Liver (tissue), 9 donors: ENCODE data around the gene PLEKHH2. TPM values are rescaled to one million over a fixed set of nuclear protein-coding genes. Genes with fewer than 3 reads are reported as not detected.
"Not testable (repeated sequence)": the region's sequence is repeated elsewhere in the genome, so short reads cannot be mapped to it uniquely, and the experiment has no call there.

Source experiments
- DNase-seq: peaks from one replicate; pipeline ENCODE4 v3.0.0-alpha.2; 2017; ENCODE audit warnings: low spot score
- H3K27ac ChIP-seq, 2 donors: one replicate each; pipeline ENCODE4 v1.7.0; 2013; ENCODE audit warnings: inconsistent platforms in 2 of 2, low read length in 2 of 2, control low read depth in 1 of 2, low read depth in 1 of 2, mild to moderate bottlenecking in 1 of 2
- H3K27me3 ChIP-seq, 4 donors: one replicate each; pipeline versions ENCODE4 v1.6.1 to v1.7.0; 2013; ENCODE audit warnings: low read length in 3 of 4, inconsistent platforms in 1 of 4, mild to moderate bottlenecking in 1 of 4, moderate library complexity in 1 of 4; ENCODE audit not compliant: control insufficient read depth in 4 of 4, insufficient read depth in 4 of 4
- H3K36me3 ChIP-seq, 4 donors: one replicate each; pipeline versions ENCODE4 v1.6.1 to v1.7.0; 2013; ENCODE audit warnings: low read length in 3 of 4, mild to moderate bottlenecking in 3 of 4, low read depth in 1 of 4, moderate library complexity in 1 of 4; ENCODE audit not compliant: control insufficient read depth in 4 of 4, insufficient read depth in 3 of 4
- H3K4me1 ChIP-seq, 4 donors: one replicate each; pipeline versions ENCODE4 v1.6.1 to v1.7.0; 2013; ENCODE audit warnings: low read length in 3 of 4, mild to moderate bottlenecking in 3 of 4, moderate library complexity in 1 of 4; ENCODE audit not compliant: control insufficient read depth in 4 of 4, insufficient read depth in 4 of 4
- H3K4me3 ChIP-seq, 3 donors: one replicate each; pipeline versions ENCODE4 v1.6.1 to v1.7.0; 2013; ENCODE audit warnings: low read length in 3 of 3, control low read depth in 1 of 3, low read depth in 1 of 3, mild to moderate bottlenecking in 1 of 3
- H3K9ac ChIP-seq, 2 donors: one replicate each; pipeline ENCODE4 v1.7.0; 2013; ENCODE audit warnings: low read length in 2 of 2, mild to moderate bottlenecking in 2 of 2, moderate library complexity in 2 of 2, control low read depth in 1 of 2, low read depth in 1 of 2
- H3K9me3 ChIP-seq, 4 donors: one replicate each; pipeline versions ENCODE4 v1.6.1 to v1.7.0; 2013; ENCODE audit warnings: low read length in 3 of 4; ENCODE audit not compliant: control insufficient read depth in 4 of 4
- ATF3 ChIP-seq: IDR thresholded peaks from 2 replicates; pipeline ENCODE4 v1.6.1; 2016; ENCODE audit warnings: antibody characterized with exemption
- FOXA2 ChIP-seq: IDR thresholded peaks from 2 replicates; pipeline ENCODE4 v1.6.1; 2016; ENCODE audit warnings: antibody characterized with exemption
- GABPA ChIP-seq, 2 donors: IDR thresholded peaks in 1 of 2; conservative IDR thresholded peaks in 1 of 2; 2 replicates each; pipeline ENCODE4 v1.6.1; 2016; ENCODE audit warnings: antibody characterized with exemption in 2 of 2, mild to moderate bottlenecking in 1 of 2, moderate library complexity in 1 of 2
- HNF4A ChIP-seq, 2 donors: conservative IDR thresholded peaks; 2 replicates each; pipeline ENCODE4 v1.6.1; 2016; ENCODE audit warnings: antibody characterized with exemption in 2 of 2, mild to moderate bottlenecking in 2 of 2
- HNF4G ChIP-seq: IDR thresholded peaks from 2 replicates; pipeline ENCODE4 v1.6.1; 2016; ENCODE audit warnings: antibody characterized with exemption
- JUND ChIP-seq, 2 donors: IDR thresholded peaks; 2 replicates each; pipeline ENCODE4 v1.6.1; 2016; ENCODE audit warnings: antibody characterized with exemption in 2 of 2
- MAX ChIP-seq: IDR thresholded peaks from 2 replicates; pipeline ENCODE4 v1.6.1; 2016; ENCODE audit warnings: antibody characterized with exemption
- NR2F2 ChIP-seq: IDR thresholded peaks from 2 replicates; pipeline ENCODE4 v1.6.1; 2016; ENCODE audit warnings: antibody characterized with exemption
- RAD21 ChIP-seq, 2 donors: IDR thresholded peaks; 2 replicates each; pipeline ENCODE4 v1.6.1; 2016; ENCODE audit warnings: antibody characterized with exemption in 2 of 2, mild to moderate bottlenecking in 2 of 2
- RXRA ChIP-seq, 2 donors: IDR thresholded peaks; 2 replicates each; pipeline ENCODE4 v1.6.1; 2017 to 2018; ENCODE audit warnings: antibody characterized with exemption in 2 of 2, mild to moderate bottlenecking in 1 of 2
- SP1 ChIP-seq: IDR thresholded peaks from 2 replicates; pipeline ENCODE4 v1.6.1; 2018; ENCODE audit warnings: antibody characterized with exemption, mild to moderate bottlenecking
- YY1 ChIP-seq: IDR thresholded peaks from 2 replicates; pipeline ENCODE4 v1.6.1; 2016; ENCODE audit warnings: antibody characterized with exemption, mild to moderate bottlenecking
- ZBTB33 ChIP-seq: IDR thresholded peaks from 2 replicates; pipeline ENCODE4 v1.6.1; 2016; ENCODE audit warnings: antibody characterized with exemption
- WGBS: extraction: QIAGEN DNeasy Blood & Tissue Kit; methylation state at CpG from one replicate; pipeline ENCODE4 v1.1.7; 2013; 5-methylcytosine and 5-hydroxymethylcytosine counted together
- polyA plus RNA-seq, 2 donors: library from polyadenylated mRNA; stranded (reverse) in 1 of 2; unstranded in 1 of 2; fragments of 200-250 nt in 1 of 2; fragments of >200 nt in 1 of 2; fragmentation: Nextera tagmentation in 1 of 2; extraction: Ambion mirVana in 1 of 2; gene quantifications; one replicate each; pipeline versions ENCODE4 v1.2.1 to v1.2.3, GENCODE V29; 2013 to 2015
- total RNA-seq, 2 donors: library from RNA; depleted of rRNA; stranded (reverse); fragments of >200 nt; gene quantifications; one replicate each; pipeline ENCODE4 v1.2.3, GENCODE V29; 2014
- donor health status: healthy.
- donor health status: healthy.
- donor health status: healthy.
- donor health status: healthy.
- donor health status: healthy.

Gene PLEKHH2
- total and polyA plus RNA-seq, 4 donors: 0.51 to 3.8 (median 1.0) TPM

GRCh38 chr2:43631618-43632317 is 5.3 kb upstream of the PLEKHH2 start (continued):
- TF ChIP-seq ZBTB33: no peak
- TF ChIP-seq RXRA (IDR thresholded peaks at IDR 0.05): no peak
- TF ChIP-seq RAD21 (IDR thresholded peaks at IDR 0.05): no peak

GRCh38 chr2:43634604-43635306 is 2.3 kb upstream of the PLEKHH2 start:
- Histone ChIP-seq H3K27ac (no peak overlapping the region), H3K27me3 (peaks cover 0 to 2% (median 0%) of the 10 kb centered on the region in 4 donors), H3K4me1 (peaks cover 7 to 23% (median 14%) of the 10 kb centered on the region in 4 donors), H3K9ac (no peak overlapping the region), H3K36me3 (no peaks in the 10 kb centered on the region), H3K9me3 (peaks cover 0 to 2% (median 1%) of the 10 kb centered on the region in 4 donors), H3K4me3 (no peak overlapping the region)
- 30% methylated on average over 6 of the region's 6 CpGs for WGBS
- TF ChIP-seq FOXA2 (peak; percentile 68), GABPA (IDR thresholded peaks at IDR 0.05 in 1 of 2, conservative IDR thresholded peaks at IDR 0.05 in 1 of 2) (no peak)
- no peak for DNase-seq

GRCh38 chr2:43636153-43636552 is 907 bp upstream of the PLEKHH2 start:
- H3K4me3 ChIP-seq, H3K27me3 ChIP-seq, H3K27ac ChIP-seq, H3K9me3 ChIP-seq, H3K36me3 ChIP-seq, DNase-seq, H3K9ac ChIP-seq: not testable (repeated sequence)
- 94% methylated on average over 12 of the region's 12 CpGs for WGBS
- H3K4me1 ChIP-seq: peaks cover 7 to 23% (median 14%) of the 10 kb centered on the region in 4 donors

GRCh38 chr2:43636621-43637020 is 439 bp upstream of the PLEKHH2 start:
- no peak for DNase-seq
- peaks cover 0 to 2% (median 1%) of the 10 kb centered on the region in 4 donors for H3K9me3 ChIP-seq
- H3K4me3 ChIP-seq: peak overlapping the region in 2 of 3 donors; percentile 1 to 71
- no peaks in the 10 kb centered on the region for H3K36me3 ChIP-seq
- H3K4me1 ChIP-seq: peaks cover 7 to 23% (median 14%) of the 10 kb centered on the region in 4 donors
- 43% methylated on average over 10 of the region's 10 CpGs for WGBS
- no peak for TF ChIP-seq NR2F2
- TF ChIP-seq RXRA (IDR thresholded peaks at IDR 0.05): no peak
- TF ChIP-seq YY1: no peak
- TF ChIP-seq ZBTB33: no peak
- TF ChIP-seq JUND (IDR thresholded peaks at IDR 0.05): no peak
- no peak for TF ChIP-seq MAX
- TF ChIP-seq ATF3: no peak
- no peak for TF ChIP-seq HNF4A (conservative IDR thresholded peaks at IDR 0.05)
- TF ChIP-seq SP1: no peak
- no peak for TF ChIP-seq HNF4G
- no peak overlapping the region for H3K9ac ChIP-seq
- H3K27me3 ChIP-seq: peaks cover 0 to 2% (median 0%) of the 10 kb centered on the region in 4 donors
- H3K27ac ChIP-seq: no peak overlapping the region
